ENCODE measurements around the gene TAF11L2. TPM values are rescaled to one million over a fixed set of nuclear protein-coding genes. Genes with fewer than 3 reads are reported as not detected.
A peak's percentile ranks its signal among the peaks of the same experiment; 100 is the strongest.

TAF11L2 gene
- total RNA-seq, 1 experiment from 2014 or later: not detected

- no peaks in the 10 kb centered on the region for H3K79me2 ChIP-seq (ENCODE audit: insufficient read depth, low read length)
- H4K91ac ChIP-seq (ENCODE audit: insufficient read length, low read depth, low read length): no peak overlapping the region
- H3K4ac ChIP-seq (ENCODE audit: low read depth, low read length): no peak overlapping the region
- H3K18ac ChIP-seq (ENCODE audit: insufficient read length, low read depth, low read length): no peak overlapping the region
- no peak overlapping the region for H3T11ph ChIP-seq (ENCODE audit: low read length)
- no peak overlapping the region for H3K56ac ChIP-seq (ENCODE audit: insufficient read length, low read depth, low read length)
- H3K9ac ChIP-seq (ENCODE audit: extremely low read depth, insufficient read length, low read length): no peak overlapping the region
- Mint-ChIP-seq H3K4me3 (no peak overlapping the region), H3K27ac (peak overlapping the region in 1 of 3 experiments; percentile 5; a peak in 1 of 7 replicates), H3K4me1 (peaks cover 6 to 8% of the 10 kb centered on the region in 2 experiments), H3K9me3 (no peaks in the 10 kb centered on the region), H3K27me3 (ENCODE audit: low read depth) (no peaks in the 10 kb centered on the region), H3K36me3 (ENCODE audit: insufficient read depth in 1 of 3, low read depth in 3 of 3) (no peaks in the 10 kb centered on the region)
- H3K9me3 ChIP-seq (ENCODE audit: control insufficient read depth, low read depth, low read length): no peaks in the 10 kb centered on the region
- no peaks in the 10 kb centered on the region for H3K79me1 ChIP-seq (ENCODE audit: insufficient read depth, low read depth, low read length, poor library complexity, severe bottlenecking)
- DNase-seq: no peak
- H3K27me3 ChIP-seq (ENCODE audit: insufficient read depth, low read length): no peaks in the 10 kb centered on the region
- no peak overlapping the region for H3K4me2 ChIP-seq (ENCODE audit: insufficient read depth, insufficient read length, low read length)
- no peak overlapping the region for H2BK15ac ChIP-seq (ENCODE audit: low read depth, low read length)
- no peak overlapping the region for H4K5ac ChIP-seq (ENCODE audit: insufficient read length, low read depth, low read length)
- no peak overlapping the region for H2AFZ ChIP-seq (ENCODE audit: low read length)
- H4K8ac ChIP-seq (replicated peaks; ENCODE audit: insufficient read length, low read depth, low read length): no peak overlapping the region
- H3K23me2 ChIP-seq (ENCODE audit: insufficient read length, low read depth, low read length, poor library complexity, severe bottlenecking): no peaks in the 10 kb centered on the region
- no peak for TF ChIP-seq CTCF (conservative IDR thresholded peaks at IDR 0.05)
- no peak overlapping the region for H3K14ac ChIP-seq (ENCODE audit: insufficient read depth, low read length)
- no peaks in the 10 kb centered on the region for H3K4me1 ChIP-seq (ENCODE audit: insufficient read depth, low read length)
- no peak overlapping the region for H3K23ac ChIP-seq (ENCODE audit: insufficient read length, low read depth, low read length)
- no peak overlapping the region for H2BK20ac ChIP-seq (ENCODE audit: low read depth, low read length, poor library complexity, severe bottlenecking)
- no peak overlapping the region for H2AK5ac ChIP-seq (ENCODE audit: insufficient read length, low read length)
- WGBS (ENCODE audit: extremely low coverage, insufficient read length, low lambda C conversion rate): no CpG with 5 or more reads among the region's 4 CpGs
- H2BK12ac ChIP-seq (ENCODE audit: insufficient read length, low read depth, low read length): no peak overlapping the region
- no peaks in the 10 kb centered on the region for H4K20me1 ChIP-seq (ENCODE audit: control insufficient read depth, insufficient read depth, insufficient read length)
- H2BK120ac ChIP-seq (ENCODE audit: low read depth, low read length, poor library complexity, severe bottlenecking): no peak overlapping the region
- no peak overlapping the region for H3K27ac ChIP-seq (ENCODE audit: insufficient read length, low read depth, low read length)
- H2BK5ac ChIP-seq (ENCODE audit: insufficient read length, low read length): no peak overlapping the region
Measured at GRCh38 chr5:17481378-17481777, 16.7 kb upstream of the TAF11L2 start.
